Measurements from ENCODE around the gene LSP1.
"Not testable (repeated sequence)": the region's sequence is repeated elsewhere in the genome, so short reads cannot be mapped to it uniquely, and the experiment has no call there.

The LSP1 gene

GRCh38 chr11:1852877-1853276 is at the start of gene LSP1:
TSS of gene LSP1 (plus strand) at chr11:1853084. CDS start at chr11:1853145, 61 bp downstream.
- no peak for DNase-seq

DNA sequence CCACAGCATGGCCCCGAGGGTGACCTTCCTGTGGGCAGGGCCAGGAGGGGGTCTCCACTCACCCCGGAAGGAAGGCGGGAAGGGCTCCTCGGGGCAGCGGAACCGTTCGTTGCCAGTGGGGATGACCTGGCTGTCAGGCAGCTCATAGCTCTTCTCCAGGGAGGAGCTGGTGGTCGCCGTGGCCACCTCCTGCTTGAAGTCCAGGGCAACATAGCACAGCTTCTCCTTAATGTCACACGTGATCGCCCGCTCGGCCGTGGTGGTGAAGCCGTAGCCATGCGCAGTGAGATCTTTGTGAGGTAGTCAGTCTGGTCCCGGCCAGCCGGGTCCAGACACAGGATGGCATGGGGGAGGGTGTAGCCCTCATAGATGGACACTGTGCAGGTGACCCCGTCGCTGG is 49.6 kb upstream of the LSP1 start:
- DNase-seq = no peak

DNA sequence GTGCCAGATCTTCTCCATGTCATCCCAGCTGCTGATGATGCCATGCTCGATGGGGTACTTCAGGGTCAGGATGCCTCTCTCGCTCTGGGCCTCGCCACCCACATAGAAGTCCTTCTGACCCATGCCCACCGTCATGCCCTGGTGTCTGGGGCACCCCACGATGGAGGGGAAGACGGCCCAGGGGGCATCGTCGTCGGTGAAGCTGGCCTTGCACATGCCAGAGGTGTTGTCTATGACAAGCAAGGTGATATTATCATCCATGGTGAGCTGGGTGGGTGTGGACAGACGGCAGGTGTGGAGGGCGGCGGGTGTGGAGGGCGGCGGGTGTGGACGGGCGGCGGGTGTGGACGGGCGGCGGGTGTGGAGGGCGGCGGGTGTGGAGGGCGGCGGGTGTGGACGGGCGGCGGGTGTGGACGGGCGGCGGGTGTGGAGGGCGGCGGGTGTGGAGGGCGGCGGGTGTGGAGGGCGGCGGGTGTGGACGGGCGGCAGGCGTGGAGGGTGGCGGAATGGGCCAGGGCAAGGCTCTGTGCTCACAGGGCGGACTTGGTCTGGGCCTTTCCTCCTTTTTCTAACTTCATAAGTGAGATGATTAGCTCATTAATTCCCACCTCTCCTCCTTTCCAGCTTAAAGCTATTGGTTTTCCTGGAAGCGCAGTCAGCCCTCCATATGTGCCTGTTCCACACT is 48.9 kb upstream of the LSP1 start:
- DNase-seq = not testable (repeated sequence)

DNA sequence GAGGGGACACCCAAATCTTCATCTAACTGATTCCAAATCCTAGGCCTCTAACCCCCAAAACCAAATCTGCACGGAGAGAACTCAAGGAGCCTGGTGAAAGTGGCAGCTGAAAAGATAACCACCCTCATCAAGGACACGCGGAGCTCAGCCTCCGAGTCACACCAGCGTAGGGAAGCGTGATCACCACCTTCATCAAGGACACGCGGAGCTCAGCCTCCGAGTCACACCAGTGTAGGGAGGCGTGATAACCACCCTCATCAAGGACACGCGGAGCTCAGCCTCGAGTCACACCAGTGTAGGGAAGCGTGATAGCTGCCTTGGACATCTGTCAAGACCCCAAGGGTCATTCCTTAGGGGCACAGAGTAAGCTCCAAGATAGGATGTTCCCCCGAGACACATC is 47.4 kb upstream of the LSP1 start:
- no peak for DNase-seq

- no peak for DNase-seq
Measured at GRCh38 chr11:1807264-1807995, 45.5 kb upstream of the LSP1 start.

- DNase-seq = no peak
Measured at GRCh38 chr11:1810761-1811160, 42.1 kb upstream of the LSP1 start.

DNA sequence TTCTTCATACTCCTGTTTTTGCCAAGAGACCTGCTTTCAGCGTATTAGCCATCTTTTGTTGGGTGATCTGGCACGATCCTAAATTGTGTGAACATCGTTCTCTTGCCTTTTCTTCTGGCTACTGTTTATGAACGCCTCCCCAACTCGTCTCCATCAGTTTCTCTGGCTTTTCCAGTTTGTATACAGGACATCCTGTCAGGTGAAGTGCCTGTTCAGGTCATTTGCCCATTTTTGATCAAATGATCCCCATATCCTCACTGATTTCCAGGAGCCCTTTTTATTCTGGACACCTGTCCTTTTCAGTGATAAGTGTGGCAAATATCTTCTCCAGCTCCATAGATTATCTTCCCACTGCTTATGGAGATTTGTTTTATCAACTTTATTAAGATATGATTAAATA is 40.6 kb upstream of the LSP1 start:
- no peak for DNase-seq

GRCh38 chr11:1812801-1813200 is 40.1 kb upstream of the LSP1 start:
- DNase-seq = no peak

DNA sequence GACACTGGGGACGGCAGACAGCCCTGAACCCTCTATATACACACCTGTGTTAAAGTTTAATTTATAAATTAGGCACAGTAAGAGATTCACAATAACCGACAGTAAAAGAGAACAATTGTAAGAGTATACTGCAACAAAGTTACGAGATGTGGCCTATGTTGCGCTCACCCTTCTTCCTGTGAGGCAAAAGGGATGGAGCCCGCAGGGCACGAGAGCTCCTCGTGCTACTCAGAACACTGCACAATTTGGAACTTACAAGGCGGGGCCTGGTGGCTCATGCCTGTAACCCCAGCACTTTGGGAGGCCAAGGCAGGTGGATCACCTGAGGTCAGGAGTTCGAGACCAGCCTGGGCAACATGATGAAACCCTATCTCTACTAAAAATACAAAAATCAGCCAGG is 39.5 kb upstream of the LSP1 start:
- DNase-seq = not testable (repeated sequence)

GRCh38 chr11:1814691-1815090 is 38.2 kb upstream of the LSP1 start:
- no peak for DNase-seq

DNA sequence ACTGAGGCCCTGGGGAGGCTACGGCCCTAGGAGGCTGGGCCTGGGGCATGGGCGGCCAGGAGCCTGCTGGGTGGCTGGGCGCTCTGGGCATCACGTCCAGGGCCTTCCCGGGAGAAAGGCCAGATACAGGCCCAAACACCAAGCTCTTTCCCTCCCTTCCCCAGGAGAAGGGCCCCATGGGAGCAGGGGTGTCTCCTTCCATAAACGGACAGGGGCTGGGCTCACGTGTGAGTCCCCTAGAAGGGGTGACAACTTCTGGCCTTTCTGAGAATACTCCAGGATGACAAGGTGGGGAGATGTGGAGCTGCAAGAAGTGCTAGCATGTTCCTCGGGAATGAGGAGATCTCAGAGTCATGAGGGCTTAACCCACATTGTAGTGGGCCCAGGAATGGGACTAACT is 37.6 kb upstream of the LSP1 start:
- DNase-seq = no peak

DNA sequence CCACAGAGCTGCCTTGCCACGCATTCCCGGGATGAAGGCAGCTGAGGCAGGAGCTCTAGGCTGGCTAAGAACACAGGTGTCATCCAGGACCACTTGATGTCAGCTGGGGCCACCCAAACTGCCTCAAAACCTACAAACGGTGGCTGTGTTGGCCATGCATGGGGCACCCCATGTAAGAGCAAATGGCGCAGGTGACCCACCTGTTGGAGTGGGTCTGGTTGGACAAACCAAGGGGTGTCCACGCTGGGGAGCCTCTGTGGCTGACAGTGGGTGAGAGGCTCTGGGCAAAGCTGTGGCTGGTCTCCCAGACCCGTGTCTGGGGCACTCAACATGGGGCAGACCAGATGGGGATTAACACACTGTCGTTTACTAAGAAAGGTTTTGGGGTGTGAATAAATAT is 37.1 kb upstream of the LSP1 start:
- no peak for DNase-seq

GRCh38 chr11:1817000-1817399 is 35.9 kb upstream of the LSP1 start:
- no peak for DNase-seq

DNA sequence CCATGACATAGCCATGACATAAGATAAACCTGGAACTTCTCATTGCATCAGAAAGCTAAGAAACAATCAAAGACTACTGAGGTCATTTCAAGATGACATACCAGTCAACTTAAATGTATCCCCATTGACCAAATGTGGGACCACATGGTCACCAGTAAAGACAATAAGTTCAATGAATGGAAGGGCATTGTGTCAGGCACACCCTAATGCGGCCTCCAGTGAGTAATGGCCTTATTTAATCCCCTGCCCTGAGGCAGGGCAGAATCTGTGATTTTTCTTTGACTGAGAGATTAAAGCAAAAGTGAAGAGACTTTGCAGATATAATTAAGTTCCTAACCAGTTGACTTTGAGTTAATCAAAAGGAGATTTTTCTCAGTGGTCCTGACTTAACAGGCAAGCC is 35.4 kb upstream of the LSP1 start:
- DNase-seq = no peak

GRCh38 chr11:1819074-1819473 is 33.8 kb upstream of the LSP1 start:
- DNase-seq = no peak

DNA sequence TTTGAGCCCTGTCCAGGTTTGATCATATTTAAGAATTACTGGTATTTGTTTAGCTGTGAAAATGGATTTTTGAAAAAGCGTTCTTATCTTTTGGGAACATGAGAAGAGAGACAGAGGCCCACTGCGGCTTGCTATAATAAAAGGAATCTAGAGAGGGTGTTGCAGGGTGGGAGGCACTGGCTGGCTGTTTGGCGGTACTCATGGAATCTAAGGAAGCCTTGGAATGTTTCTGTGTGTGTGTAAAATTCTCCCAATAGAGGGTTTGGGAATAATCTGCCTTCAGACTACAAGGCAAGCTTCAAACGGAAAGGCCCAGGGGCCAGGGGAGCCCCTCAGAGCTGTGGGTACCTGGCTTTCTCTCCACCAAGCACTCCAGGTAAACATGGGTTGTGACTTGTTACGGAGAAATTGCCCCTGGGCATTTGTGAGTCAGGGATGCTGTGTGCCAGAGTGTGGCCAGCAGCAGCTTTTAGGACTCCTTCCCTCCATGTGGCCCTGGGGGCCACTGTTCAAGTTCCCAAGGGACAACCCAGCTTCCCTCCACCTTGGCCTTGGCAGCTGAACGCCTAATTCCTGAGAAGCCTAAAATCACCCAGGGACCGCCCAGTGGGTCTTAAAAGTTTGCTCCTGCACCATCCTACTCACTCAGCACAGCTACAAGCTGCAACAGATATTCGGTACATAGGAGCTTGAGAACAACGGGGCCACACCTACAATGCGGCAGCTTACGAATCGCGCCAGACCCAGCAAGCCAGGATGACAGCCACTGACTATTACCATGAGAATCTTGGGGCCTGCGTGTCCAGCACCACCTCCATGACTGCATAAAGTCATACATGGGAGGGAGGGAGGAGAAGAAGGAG is 32.2 kb upstream of the LSP1 start:
- DNase-seq = no peak

DNA sequence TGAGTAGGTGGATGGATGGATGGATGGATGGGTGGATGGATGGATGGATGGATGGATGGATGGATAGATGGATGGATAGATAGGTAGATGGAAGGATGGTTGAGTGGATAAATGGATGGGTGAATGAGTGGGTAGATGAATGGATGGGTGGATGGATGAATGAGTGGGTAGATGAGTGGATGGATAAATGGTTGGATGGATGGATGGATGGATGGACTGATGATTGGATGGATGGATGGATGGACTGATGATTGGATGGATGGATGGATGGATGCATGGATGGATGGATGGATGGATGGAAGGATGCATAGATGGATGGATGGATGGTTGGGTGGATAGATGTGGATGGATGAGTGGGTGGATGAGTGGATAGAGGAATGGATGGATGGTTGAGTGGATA is 31.3 kb upstream of the LSP1 start:
- no peak for DNase-seq

DNA sequence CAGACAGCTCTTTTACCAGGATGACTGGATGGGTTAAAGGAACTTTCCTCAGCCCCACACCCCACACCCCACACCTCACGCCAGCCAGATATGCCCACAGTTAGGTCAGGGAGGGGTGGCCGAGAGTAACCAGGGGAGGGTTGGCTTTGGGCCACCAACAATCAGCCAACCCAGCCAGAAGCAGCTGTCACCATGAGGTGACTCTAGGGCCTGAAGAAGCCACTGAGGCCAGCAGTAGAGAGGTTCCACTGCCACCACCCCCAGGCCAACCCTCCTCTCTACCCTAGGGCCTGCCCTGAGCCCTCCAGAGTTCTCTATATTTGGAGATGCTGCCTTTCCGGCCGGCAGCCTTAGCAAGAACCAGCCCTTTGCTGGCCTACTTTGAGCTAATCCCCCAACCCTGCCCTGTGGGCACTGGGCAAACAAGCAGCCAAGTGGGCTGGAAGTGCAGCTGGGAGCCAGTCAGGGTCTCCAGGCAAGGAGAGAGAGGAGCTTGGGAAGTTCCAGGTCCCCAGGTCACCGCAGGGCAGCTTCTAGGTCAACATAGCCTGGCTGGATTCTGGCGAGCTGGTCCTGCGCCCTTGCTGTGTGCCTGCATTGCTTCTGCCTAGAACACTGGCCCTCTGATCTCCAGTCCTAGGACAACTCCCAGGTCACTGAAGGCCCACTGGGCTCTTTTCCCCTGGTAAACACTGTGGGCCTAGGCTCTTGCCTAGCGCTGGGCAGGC is 30.1 kb upstream of the LSP1 start:
- DNase-seq = no peak

DNA sequence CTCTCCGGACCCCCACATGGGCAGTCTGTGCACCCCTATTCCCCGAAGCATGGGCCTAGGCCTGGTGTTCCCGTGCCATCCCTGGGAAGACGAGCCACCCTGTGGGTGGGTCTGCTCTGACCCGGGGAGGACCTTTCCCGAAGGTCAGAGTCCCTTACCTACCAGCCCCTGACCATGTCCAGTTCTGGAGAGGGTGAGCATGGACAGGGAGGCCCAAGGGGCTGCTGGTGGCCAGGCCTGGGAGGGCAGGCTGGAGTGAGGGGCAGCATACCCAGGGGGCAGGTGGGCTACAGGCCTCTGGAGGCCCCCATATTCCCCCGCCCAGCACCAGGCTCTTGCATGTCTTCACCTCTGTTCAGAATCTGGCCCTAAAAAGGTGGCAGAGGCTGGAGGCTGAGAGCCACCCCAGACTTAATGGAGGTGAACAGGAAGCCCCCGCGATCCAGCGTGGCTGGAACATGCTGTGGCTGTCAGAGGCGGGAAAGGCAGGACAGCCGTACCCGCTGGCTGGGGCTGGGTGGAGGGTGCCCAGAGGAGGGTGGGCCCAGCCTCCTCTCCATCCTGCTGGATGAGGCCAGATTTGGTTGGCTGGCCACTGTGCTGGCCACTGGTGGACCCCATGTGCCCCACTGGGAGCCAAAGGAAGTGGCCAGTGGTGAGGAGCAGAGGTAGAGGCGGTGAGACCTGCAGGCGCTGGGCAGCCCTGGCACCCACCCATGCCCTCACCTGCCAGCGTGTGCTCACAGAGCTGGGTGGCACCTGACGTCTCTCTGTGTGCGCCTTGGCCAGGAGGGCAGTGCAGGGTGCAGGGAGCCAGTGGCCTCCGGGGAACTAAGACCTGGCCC is 29.3 kb upstream of the LSP1 start:
- no peak for DNase-seq

- no peak for DNase-seq
Measured at GRCh38 chr11:1824221-1825038, 28.5 kb upstream of the LSP1 start.
